ENCODE measurements around the gene IL1RAPL2. TPM values are rescaled to one million over a fixed set of nuclear protein-coding genes. Genes with fewer than 3 reads are reported as not detected.

IL1RAPL2 gene
- total RNA-seq, 1 donor from 2014 or later: 1.0 TPM

GRCh38 chrX:105700331-105700730, 1134.3 kb downstream of the IL1RAPL2 start:
- Histone ChIP-seq H3K4me3 (ENCODE audit: low read length in 3 of 3) (no peak overlapping the region), H3K36me3 (ENCODE audit: control insufficient read depth in 3 of 3, insufficient read depth in 3 of 3, low read length in 3 of 3) (no peaks in the 10 kb centered on the region), H3K27me3 (ENCODE audit: control insufficient read depth in 3 of 3, insufficient read depth in 3 of 3, low read length in 3 of 3) (no peaks in the 10 kb centered on the region), H3K27ac (ENCODE audit: low read depth, low read length) (no peak overlapping the region), H3K9ac (ENCODE audit: low read depth in 1 of 3, low read length in 3 of 3) (no peak overlapping the region), H3K9me3 (ENCODE audit: control insufficient read depth in 3 of 3, low read length in 3 of 3) (no peaks in the 10 kb centered on the region), H3K4me1 (ENCODE audit: control insufficient read depth in 3 of 3, insufficient read depth in 3 of 3, low read length in 3 of 3) (peaks cover 0 to 3% (median 0%) of the 10 kb centered on the region in 3 donors)

- peaks cover 0 to 3% (median 0%) of the 10 kb centered on the region in 3 donors for H3K4me1 ChIP-seq (ENCODE audit: control insufficient read depth in 3 of 3, insufficient read depth in 3 of 3, low read length in 3 of 3)
- H3K9me3 ChIP-seq (ENCODE audit: control insufficient read depth in 3 of 3, low read length in 3 of 3): no peaks in the 10 kb centered on the region
- no peaks in the 10 kb centered on the region for H3K27me3 ChIP-seq (ENCODE audit: control insufficient read depth in 3 of 3, insufficient read depth in 3 of 3, low read length in 3 of 3)
- H3K27ac ChIP-seq (ENCODE audit: low read depth, low read length): no peak overlapping the region
- no peak overlapping the region for H3K4me3 ChIP-seq (ENCODE audit: low read length in 3 of 3)
- no peaks in the 10 kb centered on the region for H3K36me3 ChIP-seq (ENCODE audit: control insufficient read depth in 3 of 3, insufficient read depth in 3 of 3, low read length in 3 of 3)
- no peak overlapping the region for H3K9ac ChIP-seq (ENCODE audit: low read depth in 1 of 3, low read length in 3 of 3)
These were observed 1135.5 kb downstream of the IL1RAPL2 start for GRCh38 chrX:105701310-105702052.

- no peak overlapping the region for H3K4me3 ChIP-seq (ENCODE audit: low read length in 3 of 3)
- H3K9me3 ChIP-seq (ENCODE audit: control insufficient read depth in 3 of 3, low read length in 3 of 3): no peaks in the 10 kb centered on the region
- H3K4me1 ChIP-seq (ENCODE audit: control insufficient read depth in 3 of 3, insufficient read depth in 3 of 3, low read length in 3 of 3): peaks cover 0 to 3% (median 0%) of the 10 kb centered on the region in 3 donors
- H3K36me3 ChIP-seq (ENCODE audit: control insufficient read depth in 3 of 3, insufficient read depth in 3 of 3, low read length in 3 of 3): no peaks in the 10 kb centered on the region
- H3K9ac ChIP-seq (ENCODE audit: low read depth in 1 of 3, low read length in 3 of 3): no peak overlapping the region
- no peaks in the 10 kb centered on the region for H3K27me3 ChIP-seq (ENCODE audit: control insufficient read depth in 3 of 3, insufficient read depth in 3 of 3, low read length in 3 of 3)
- no peak overlapping the region for H3K27ac ChIP-seq (ENCODE audit: low read depth, low read length)
These were observed 1137.9 kb downstream of the IL1RAPL2 start for GRCh38 chrX:105703876-105704275.

GRCh38 chrX:105706041-105706440, 1140.0 kb downstream of the IL1RAPL2 start:
- Histone ChIP-seq H3K9ac (ENCODE audit: low read depth in 1 of 3, low read length in 3 of 3) (no peak overlapping the region), H3K4me3 (ENCODE audit: low read length in 3 of 3) (no peak overlapping the region), H3K27me3 (ENCODE audit: control insufficient read depth in 3 of 3, insufficient read depth in 3 of 3, low read length in 3 of 3) (no peaks in the 10 kb centered on the region), H3K4me1 (ENCODE audit: control insufficient read depth in 3 of 3, insufficient read depth in 3 of 3, low read length in 3 of 3) (peaks cover 0 to 3% (median 0%) of the 10 kb centered on the region in 3 donors), H3K27ac (ENCODE audit: low read depth, low read length) (no peak overlapping the region), H3K9me3 (ENCODE audit: control insufficient read depth in 3 of 3, low read length in 3 of 3) (no peaks in the 10 kb centered on the region), H3K36me3 (ENCODE audit: control insufficient read depth in 3 of 3, insufficient read depth in 3 of 3, low read length in 3 of 3) (no peaks in the 10 kb centered on the region)

GRCh38 chrX:105711805-105712204, 1145.8 kb downstream of the IL1RAPL2 start:
- Histone ChIP-seq H3K4me3 (ENCODE audit: low read length in 3 of 3) (no peak overlapping the region), H3K4me1 (ENCODE audit: control insufficient read depth in 3 of 3, insufficient read depth in 3 of 3, low read length in 3 of 3) (no peaks in the 10 kb centered on the region), H3K27me3 (ENCODE audit: control insufficient read depth in 3 of 3, insufficient read depth in 3 of 3, low read length in 3 of 3) (peaks cover 0 to 7% (median 0%) of the 10 kb centered on the region in 3 donors), H3K9me3 (ENCODE audit: control insufficient read depth in 3 of 3, low read length in 3 of 3) (no peaks in the 10 kb centered on the region), H3K27ac (ENCODE audit: low read depth, low read length) (no peak overlapping the region), H3K36me3 (ENCODE audit: control insufficient read depth in 3 of 3, insufficient read depth in 3 of 3, low read length in 3 of 3) (no peaks in the 10 kb centered on the region), H3K9ac (ENCODE audit: low read depth in 1 of 3, low read length in 3 of 3) (no peak overlapping the region)

- H3K36me3 ChIP-seq (ENCODE audit: control insufficient read depth in 3 of 3, insufficient read depth in 3 of 3, low read length in 3 of 3): no peaks in the 10 kb centered on the region
- no peak overlapping the region for H3K4me3 ChIP-seq (ENCODE audit: low read length in 3 of 3)
- H3K27ac ChIP-seq (ENCODE audit: low read depth, low read length): no peak overlapping the region
- no peak overlapping the region for H3K9ac ChIP-seq (ENCODE audit: low read depth in 1 of 3, low read length in 3 of 3)
- H3K9me3 ChIP-seq (ENCODE audit: control insufficient read depth in 3 of 3, low read length in 3 of 3): no peaks in the 10 kb centered on the region
- H3K27me3 ChIP-seq (ENCODE audit: control insufficient read depth in 3 of 3, insufficient read depth in 3 of 3, low read length in 3 of 3): peaks cover 0 to 7% (median 0%) of the 10 kb centered on the region in 3 donors
- no peaks in the 10 kb centered on the region for H3K4me1 ChIP-seq (ENCODE audit: control insufficient read depth in 3 of 3, insufficient read depth in 3 of 3, low read length in 3 of 3)
These were observed 1149.7 kb downstream of the IL1RAPL2 start for GRCh38 chrX:105715746-105716145.

- Histone ChIP-seq H3K4me1 (ENCODE audit: control insufficient read depth in 3 of 3, insufficient read depth in 3 of 3, low read length in 3 of 3) (no peaks in the 10 kb centered on the region), H3K4me3 (ENCODE audit: low read length in 3 of 3) (no peak overlapping the region), H3K27ac (ENCODE audit: low read depth, low read length) (no peak overlapping the region), H3K27me3 (ENCODE audit: control insufficient read depth in 3 of 3, insufficient read depth in 3 of 3, low read length in 3 of 3) (peaks cover 0 to 5% (median 0%) of the 10 kb centered on the region in 3 donors), H3K36me3 (ENCODE audit: control insufficient read depth in 3 of 3, insufficient read depth in 3 of 3, low read length in 3 of 3) (no peaks in the 10 kb centered on the region), H3K9me3 (ENCODE audit: control insufficient read depth in 3 of 3, low read length in 3 of 3) (no peaks in the 10 kb centered on the region), H3K9ac (ENCODE audit: low read depth in 1 of 3, low read length in 3 of 3) (no peak overlapping the region)
These were observed 1158.2 kb downstream of the IL1RAPL2 start for GRCh38 chrX:105723966-105724735.

GRCh38 chrX:105725228-105725627, 1159.2 kb downstream of the IL1RAPL2 start:
- Histone ChIP-seq H3K4me1 (ENCODE audit: control insufficient read depth in 3 of 3, insufficient read depth in 3 of 3, low read length in 3 of 3) (no peaks in the 10 kb centered on the region), H3K27ac (ENCODE audit: low read depth, low read length) (no peak overlapping the region), H3K9ac (ENCODE audit: low read depth in 1 of 3, low read length in 3 of 3) (no peak overlapping the region)

GRCh38 chrX:105738162-105738561, 1172.2 kb downstream of the IL1RAPL2 start:
- Histone ChIP-seq H3K4me3 (ENCODE audit: low read length in 3 of 3) (no peak overlapping the region), H3K27me3 (ENCODE audit: control insufficient read depth in 3 of 3, insufficient read depth in 3 of 3, low read length in 3 of 3) (no peaks in the 10 kb centered on the region), H3K4me1 (ENCODE audit: control insufficient read depth in 3 of 3, insufficient read depth in 3 of 3, low read length in 3 of 3) (no peaks in the 10 kb centered on the region), H3K9ac (ENCODE audit: low read depth in 1 of 3, low read length in 3 of 3) (no peak overlapping the region), H3K27ac (ENCODE audit: low read depth, low read length) (no peak overlapping the region), H3K9me3 (ENCODE audit: control insufficient read depth in 3 of 3, low read length in 3 of 3) (no peaks in the 10 kb centered on the region), H3K36me3 (ENCODE audit: control insufficient read depth in 3 of 3, insufficient read depth in 3 of 3, low read length in 3 of 3) (no peaks in the 10 kb centered on the region)

More at GRCh38 chrX:105725228-105725627, 1159.2 kb downstream of the IL1RAPL2 start:
- H3K9me3 ChIP-seq (ENCODE audit: control insufficient read depth in 3 of 3, low read length in 3 of 3): no peaks in the 10 kb centered on the region
- no peaks in the 10 kb centered on the region for H3K36me3 ChIP-seq (ENCODE audit: control insufficient read depth in 3 of 3, insufficient read depth in 3 of 3, low read length in 3 of 3)
- H3K4me3 ChIP-seq (ENCODE audit: low read length in 3 of 3): no peak overlapping the region
- peaks cover 0 to 5% (median 0%) of the 10 kb centered on the region in 3 donors for H3K27me3 ChIP-seq (ENCODE audit: control insufficient read depth in 3 of 3, insufficient read depth in 3 of 3, low read length in 3 of 3)

- Histone ChIP-seq H3K4me3 (ENCODE audit: low read length in 3 of 3) (no peak overlapping the region), H3K36me3 (ENCODE audit: control insufficient read depth in 3 of 3, insufficient read depth in 3 of 3, low read length in 3 of 3) (no peaks in the 10 kb centered on the region), H3K9ac (ENCODE audit: low read depth in 1 of 3, low read length in 3 of 3) (no peak overlapping the region), H3K9me3 (ENCODE audit: control insufficient read depth in 3 of 3, low read length in 3 of 3) (no peaks in the 10 kb centered on the region), H3K4me1 (ENCODE audit: control insufficient read depth in 3 of 3, insufficient read depth in 3 of 3, low read length in 3 of 3) (no peaks in the 10 kb centered on the region), H3K27ac (ENCODE audit: low read depth, low read length) (no peak overlapping the region), H3K27me3 (ENCODE audit: control insufficient read depth in 3 of 3, insufficient read depth in 3 of 3, low read length in 3 of 3) (peaks cover 0 to 3% (median 0%) of the 10 kb centered on the region in 3 donors)
These were observed 1178.3 kb downstream of the IL1RAPL2 start for GRCh38 chrX:105744291-105744690.

Data from skeletal muscle tissue (tissue), 4 donors.